Loucy (cell line): Measurements from ENCODE around the gene IPPK.
A peak's percentile ranks its signal among the peaks of the same experiment; 100 is the strongest.

ENCODE experiments used
- H2AFZ ChIP-seq: fragments of 200-600 bp; sonication (generic); 2 replicates; pipeline ENCODE4 v1.6.0; 2016; ENCODE audit warnings: antibody characterized with exemption, mild to moderate bottlenecking, low read length, moderate library complexity
- H3F3A ChIP-seq: fragments of 200-600 bp; 2 replicates; pipeline ENCODE4 v1.6.0; 2016; ENCODE audit warnings: antibody characterized with exemption, low read depth, mild to moderate bottlenecking
- H3K27me3 ChIP-seq: fragments of 200-600 bp; sonication (generic); 2 replicates; pipeline ENCODE4 v1.6.1; 2014; ENCODE audit warnings: low read length, mild to moderate bottlenecking; ENCODE audit not compliant: insufficient read depth, poor library complexity, severe bottlenecking
- H3K36me3 ChIP-seq: fragments of 200-600 bp; sonication (generic); 2 replicates; pipeline ENCODE4 v1.6.1; 2016; ENCODE audit warnings: low read length; ENCODE audit not compliant: insufficient read depth
- H3K4me1 ChIP-seq: fragments of 200-600 bp; sonication (generic); 2 replicates; pipeline ENCODE4 v1.5.1; 2014; ENCODE audit warnings: low read length, mild to moderate bottlenecking; ENCODE audit not compliant: insufficient read depth, poor library complexity, severe bottlenecking
- H3K4me2 ChIP-seq: fragments of 200-600 bp; sonication (generic); 2 replicates; pipeline ENCODE4 v1.6.0; 2014; ENCODE audit warnings: antibody characterized with exemption, low read length, low read depth, mild to moderate bottlenecking; ENCODE audit not compliant: poor library complexity, severe bottlenecking
- H3K4me3 ChIP-seq: fragments of 200-600 bp; sonication (generic); 2 replicates; pipeline ENCODE4 v1.5.1; 2014; ENCODE audit warnings: low read length, mild to moderate bottlenecking, mixed read lengths; ENCODE audit not compliant: poor library complexity, severe bottlenecking
- H3K79me2 ChIP-seq: fragments of 200-600 bp; sonication (generic); 2 replicates; pipeline ENCODE4 v1.6.1; 2014; ENCODE audit warnings: low read length; ENCODE audit not compliant: insufficient read depth
- H3K9ac ChIP-seq: fragments of 200-600 bp; sonication (generic); 2 replicates; pipeline ENCODE4 v1.6.0; 2014; ENCODE audit warnings: mild to moderate bottlenecking, low read depth, low read length, moderate library complexity; ENCODE audit not compliant: poor library complexity, severe bottlenecking
- H3K9me2 ChIP-seq: fragments of 200-600 bp; sonication (generic); replicated peaks from 2 replicates; pipeline ENCODE4 v1.6.1; 2016; ENCODE audit warnings: low read depth, low read length, mixed read lengths
- H3K9me3 ChIP-seq: fragments of 200-600 bp; sonication (generic); 2 replicates; pipeline ENCODE4 v1.6.1; 2014; ENCODE audit warnings: mild to moderate bottlenecking, antibody characterized with exemption, low read length, low read depth; ENCODE audit not compliant: insufficient read depth
- H4K20me1 ChIP-seq: fragments of 200-600 bp; sonication (generic); 2 replicates; pipeline ENCODE4 v1.6.0; 2014; ENCODE audit warnings: antibody characterized with exemption, low read length, mild to moderate bottlenecking; ENCODE audit not compliant: insufficient read depth, poor library complexity, severe bottlenecking
- EZH2phosphoT487 ChIP-seq: fragments of 200-600 bp; IDR thresholded peaks from 2 replicates; pipeline ENCODE4 v1.6.1; 2018; ENCODE audit warnings: antibody characterized with exemption, mild to moderate bottlenecking, moderate library complexity, borderline replicate concordance
- TF ChIP-seq, protein P1 (sequence below): fragments of 200-600 bp; sonication (generic); conservative IDR thresholded peaks from 2 replicates; pipeline ENCODE4 v1.5.1; 2014; ENCODE audit warnings: mild to moderate bottlenecking, antibody characterized with exemption, low read length

The IPPK gene

DNA sequence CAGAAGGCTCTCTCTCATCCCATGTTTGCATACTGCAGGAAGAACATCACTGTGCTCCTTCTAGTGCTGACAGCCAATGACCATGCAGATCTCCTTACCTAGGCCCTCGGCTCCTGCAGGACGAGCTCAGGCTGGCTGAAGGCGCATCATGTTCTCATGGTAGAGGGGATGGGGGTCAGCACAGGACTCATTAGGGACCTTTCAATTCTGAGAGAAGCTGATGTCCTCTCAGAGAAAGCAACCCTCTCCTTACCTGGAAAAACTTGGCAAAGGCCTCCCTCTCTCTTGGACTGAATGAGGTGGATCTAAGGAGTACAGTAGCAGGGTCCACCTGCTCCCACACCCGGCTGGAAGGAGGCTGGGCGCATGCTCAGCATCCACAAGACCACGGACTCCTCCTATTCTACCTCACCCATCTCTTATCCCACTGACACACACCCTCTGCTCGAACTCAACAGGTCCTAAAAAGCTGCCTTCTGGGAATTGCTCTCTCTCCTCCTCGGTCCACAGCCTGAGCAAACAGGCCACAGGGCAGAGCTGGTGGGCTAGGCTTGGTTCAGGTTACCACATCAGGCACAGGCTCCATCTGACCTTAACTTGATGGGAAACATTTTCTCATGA lies 2.9 kb downstream of the IPPK start:
- Histone ChIP-seq H3K4me1 (peaks cover 44% of the 10 kb centered on the region), H3F3A (no peaks in the 10 kb centered on the region), H3K9ac (no peak overlapping the region), H3K36me3 (no peaks in the 10 kb centered on the region), H3K9me2 (no peaks in the 10 kb centered on the region), H3K27me3 (no peaks in the 10 kb centered on the region), H3K79me2 (peaks cover 92% of the 10 kb centered on the region), H4K20me1 (peaks cover 13% of the 10 kb centered on the region), H2AFZ (no peak overlapping the region), H3K9me3 (no peaks in the 10 kb centered on the region), H3K4me2 (peak overlapping the region; percentile 50), H3K4me3 (peak overlapping the region; percentile 16)
- TF ChIP-seq, protein P1, sequence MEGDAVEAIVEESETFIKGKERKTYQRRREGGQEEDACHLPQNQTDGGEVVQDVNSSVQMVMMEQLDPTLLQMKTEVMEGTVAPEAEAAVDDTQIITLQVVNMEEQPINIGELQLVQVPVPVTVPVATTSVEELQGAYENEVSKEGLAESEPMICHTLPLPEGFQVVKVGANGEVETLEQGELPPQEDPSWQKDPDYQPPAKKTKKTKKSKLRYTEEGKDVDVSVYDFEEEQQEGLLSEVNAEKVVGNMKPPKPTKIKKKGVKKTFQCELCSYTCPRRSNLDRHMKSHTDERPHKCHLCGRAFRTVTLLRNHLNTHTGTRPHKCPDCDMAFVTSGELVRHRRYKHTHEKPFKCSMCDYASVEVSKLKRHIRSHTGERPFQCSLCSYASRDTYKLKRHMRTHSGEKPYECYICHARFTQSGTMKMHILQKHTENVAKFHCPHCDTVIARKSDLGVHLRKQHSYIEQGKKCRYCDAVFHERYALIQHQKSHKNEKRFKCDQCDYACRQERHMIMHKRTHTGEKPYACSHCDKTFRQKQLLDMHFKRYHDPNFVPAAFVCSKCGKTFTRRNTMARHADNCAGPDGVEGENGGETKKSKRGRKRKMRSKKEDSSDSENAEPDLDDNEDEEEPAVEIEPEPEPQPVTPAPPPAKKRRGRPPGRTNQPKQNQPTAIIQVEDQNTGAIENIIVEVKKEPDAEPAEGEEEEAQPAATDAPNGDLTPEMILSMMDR = no peak
- TF ChIP-seq EZH2phosphoT487 = no peak

GRCh38 chr9:92666236-92666635 lies 3.7 kb downstream of the IPPK start:
- Histone ChIP-seq H3K27me3 (no peaks in the 10 kb centered on the region), H2AFZ (no peak overlapping the region), H3K4me3 (peak overlapping the region; percentile 11), H3K4me2 (peak overlapping the region; percentile 50), H4K20me1 (peaks cover 13% of the 10 kb centered on the region), H3K9me2 (no peaks in the 10 kb centered on the region), H3K36me3 (no peaks in the 10 kb centered on the region), H3K79me2 (peaks cover 95% of the 10 kb centered on the region), H3K9me3 (no peaks in the 10 kb centered on the region), H3K9ac (no peak overlapping the region), H3F3A (no peaks in the 10 kb centered on the region), H3K4me1 (peaks cover 48% of the 10 kb centered on the region)
- TF ChIP-seq, protein P1 = no peak
- no peak for TF ChIP-seq EZH2phosphoT487

GRCh38 chr9:92665836-92666235 lies 4.1 kb downstream of the IPPK start:
- peaks cover 95% of the 10 kb centered on the region for H3K79me2 ChIP-seq
- H3K9me2 ChIP-seq = no peaks in the 10 kb centered on the region
- no peaks in the 10 kb centered on the region for H3F3A ChIP-seq
- H4K20me1 ChIP-seq = peaks cover 13% of the 10 kb centered on the region
- peak overlapping the region; percentile 50 for H3K4me2 ChIP-seq
- no peak for TF ChIP-seq EZH2phosphoT487
- TF ChIP-seq, protein P1 = no peak
- no peaks in the 10 kb centered on the region for H3K27me3 ChIP-seq
- H2AFZ ChIP-seq = no peak overlapping the region
- H3K4me3 ChIP-seq = peak overlapping the region; percentile 11
- H3K9me3 ChIP-seq = no peaks in the 10 kb centered on the region
- H3K9ac ChIP-seq = no peak overlapping the region
- H3K4me1 ChIP-seq = peaks cover 46% of the 10 kb centered on the region
- H3K36me3 ChIP-seq = no peaks in the 10 kb centered on the region
